Subcutaneous abdominal adipose tissue (tissue), 5 donors: ENCODE data around the gene PNKD.
A peak's percentile ranks its signal among the peaks of the same experiment; 100 is the strongest.

Experiments
- H3K27ac ChIP-seq: one replicate; pipeline ENCODE4 v1.7.0; 2013; ENCODE audit warnings: low read depth, mild to moderate bottlenecking, inconsistent platforms, low read length, moderate library complexity
- H3K27me3 ChIP-seq, 5 donors: one replicate each; pipeline ENCODE4 v1.7.0; 2013; ENCODE audit warnings: low read length in 5 of 5, inconsistent platforms in 1 of 5; ENCODE audit not compliant: control insufficient read depth in 5 of 5, insufficient read depth in 4 of 5
- H3K36me3 ChIP-seq, 5 donors: one replicate each; pipeline ENCODE4 v1.7.0; 2013; ENCODE audit warnings: low read length in 5 of 5; ENCODE audit not compliant: control insufficient read depth in 5 of 5, insufficient read depth in 5 of 5
- H3K4me1 ChIP-seq, 5 donors: one replicate each; pipeline ENCODE4 v1.7.0; 2013; ENCODE audit warnings: low read length in 5 of 5, mild to moderate bottlenecking in 3 of 5, moderate library complexity in 1 of 5; ENCODE audit not compliant: control insufficient read depth in 5 of 5, insufficient read depth in 5 of 5
- H3K4me3 ChIP-seq, 5 donors: one replicate each; pipeline ENCODE4 v1.7.0; 2013; ENCODE audit warnings: low read length in 5 of 5, low read depth in 1 of 5
- H3K9ac ChIP-seq, 5 donors: one replicate each; pipeline ENCODE4 v1.7.0; 2013; ENCODE audit warnings: low read length in 5 of 5, mild to moderate bottlenecking in 4 of 5, moderate library complexity in 3 of 5
- H3K9me3 ChIP-seq, 5 donors: one replicate each; pipeline ENCODE4 v1.7.0; 2013; ENCODE audit warnings: low read length in 5 of 5; ENCODE audit not compliant: control insufficient read depth in 5 of 5
- donor health status: healthy.
- donor health status: healthy.
- donor health status: healthy.
- donor health status: healthy.
- donor health status: healthy.

The PNKD gene

GRCh38 chr2:218378053-218378452 lies 107.7 kb downstream of the PNKD start:
- no peak overlapping the region for H3K27ac ChIP-seq
- no peak overlapping the region for H3K4me3 ChIP-seq
- no peak overlapping the region for H3K9ac ChIP-seq
- no peaks in the 10 kb centered on the region for H3K9me3 ChIP-seq
- H3K27me3 ChIP-seq, result no peaks in the 10 kb centered on the region
- H3K4me1 ChIP-seq, result peaks cover 0 to 8% (median 3%) of the 10 kb centered on the region in 5 donors
- no peaks in the 10 kb centered on the region for H3K36me3 ChIP-seq

- Histone ChIP-seq H3K9ac (no peak within 1 kb of the TSS), H3K27me3 (no peaks in the 10 kb centered on the region), H3K27ac (no peak within 1 kb of the TSS), H3K4me1 (peaks cover 0 to 15% (median 3%) of the 10 kb centered on the region in 5 donors), H3K4me3 (peak within 1 kb of the TSS in 2 of 5 donors; percentile 22 to 28), H3K36me3 (no peaks in the 10 kb centered on the region), H3K9me3 (no peaks in the 10 kb centered on the region)
These were observed 111.6 kb downstream of the PNKD start, which contains the start of gene SLC11A1 for GRCh38 chr2:218381916-218382366. Gene SLC11A1, plus strand, starts transcription at chr2:218382273. Its CDS starts 96 bp downstream, at chr2:218382369.

GRCh38 chr2:218382785-218383184 lies 112.5 kb downstream of the PNKD start:
- Histone ChIP-seq H3K9me3 (no peaks in the 10 kb centered on the region), H3K27me3 (no peaks in the 10 kb centered on the region), H3K36me3 (no peaks in the 10 kb centered on the region), H3K4me1 (peaks cover 2 to 23% (median 11%) of the 10 kb centered on the region in 5 donors), H3K27ac (no peak overlapping the region), H3K9ac (no peak overlapping the region), H3K4me3 (peak overlapping the region in 1 of 5 donors; percentile 28)

GRCh38 chr2:218383892-218384519 lies 113.7 kb downstream of the PNKD start:
- Histone ChIP-seq H3K4me1 (peaks cover 2 to 29% (median 12%) of the 10 kb centered on the region in 5 donors), H3K27me3 (no peaks in the 10 kb centered on the region), H3K36me3 (no peaks in the 10 kb centered on the region), H3K27ac (no peak overlapping the region), H3K9me3 (no peaks in the 10 kb centered on the region), H3K9ac (no peak overlapping the region), H3K4me3 (peak overlapping the region in 1 of 5 donors; percentile 14)

- H3K4me3 ChIP-seq, result no peak overlapping the region
- H3K4me1 ChIP-seq, result peaks cover 2 to 29% (median 12%) of the 10 kb centered on the region in 5 donors
- no peak overlapping the region for H3K9ac ChIP-seq
- H3K36me3 ChIP-seq, result no peaks in the 10 kb centered on the region
- no peaks in the 10 kb centered on the region for H3K27me3 ChIP-seq
- H3K9me3 ChIP-seq, result no peaks in the 10 kb centered on the region
- H3K27ac ChIP-seq, result no peak overlapping the region
These were observed 114.7 kb downstream of the PNKD start for GRCh38 chr2:218384975-218385374.

- H3K4me3 ChIP-seq, result peak overlapping the region; percentile 48 to 63 (median 56)
- no peaks in the 10 kb centered on the region for H3K36me3 ChIP-seq
- H3K4me1 ChIP-seq, result peaks cover 2 to 29% (median 12%) of the 10 kb centered on the region in 5 donors
- no peaks in the 10 kb centered on the region for H3K27me3 ChIP-seq
- H3K9ac ChIP-seq, result peak overlapping the region in 1 of 5 donors; percentile 66
- no peaks in the 10 kb centered on the region for H3K9me3 ChIP-seq
- H3K27ac ChIP-seq, result no peak overlapping the region
These were observed 116.4 kb downstream of the PNKD start for GRCh38 chr2:218386505-218387368.

- peak overlapping the region in 2 of 5 donors; percentile 59 to 66 for H3K9ac ChIP-seq
- no peak overlapping the region for H3K27ac ChIP-seq
- no peaks in the 10 kb centered on the region for H3K27me3 ChIP-seq
- no peaks in the 10 kb centered on the region for H3K9me3 ChIP-seq
- peaks cover 0 to 23% (median 9%) of the 10 kb centered on the region in 5 donors for H3K4me1 ChIP-seq
- no peaks in the 10 kb centered on the region for H3K36me3 ChIP-seq
- peak overlapping the region; percentile 48 to 63 (median 56) for H3K4me3 ChIP-seq
These were observed 117.3 kb downstream of the PNKD start for GRCh38 chr2:218387369-218388194.

- H3K9ac ChIP-seq, result no peak overlapping the region
- H3K36me3 ChIP-seq, result no peaks in the 10 kb centered on the region
- H3K4me3 ChIP-seq, result no peak overlapping the region
- H3K27ac ChIP-seq, result no peak overlapping the region
- peaks cover 0 to 25% (median 9%) of the 10 kb centered on the region in 5 donors for H3K4me1 ChIP-seq
- no peaks in the 10 kb centered on the region for H3K9me3 ChIP-seq
- no peaks in the 10 kb centered on the region for H3K27me3 ChIP-seq
These were observed 119.2 kb downstream of the PNKD start for GRCh38 chr2:218389333-218390150.

GRCh38 chr2:218391202-218391601 lies 120.9 kb downstream of the PNKD start:
- Histone ChIP-seq H3K9me3 (no peaks in the 10 kb centered on the region), H3K4me1 (peaks cover 0 to 31% (median 15%) of the 10 kb centered on the region in 5 donors), H3K9ac (no peak overlapping the region), H3K36me3 (no peaks in the 10 kb centered on the region), H3K4me3 (no peak overlapping the region), H3K27ac (no peak overlapping the region), H3K27me3 (no peaks in the 10 kb centered on the region)
